DND-41 (cell line): ENCODE results near the gene LRRC8D.

Source experiments
- EZH2 ChIP-seq: IDR thresholded peaks from 3 replicates; pipeline ENCODE4 v1.6.1; 2012; ENCODE audit warnings: borderline replicate concordance, low read depth, mild to moderate bottlenecking, moderate library complexity, low read length, inconsistent platforms; ENCODE audit not compliant: severe bottlenecking
- TF ChIP-seq, protein P1 (sequence below): IDR thresholded peaks from 2 replicates; pipeline ENCODE4 v1.5.1; 2012; ENCODE audit warnings: borderline replicate concordance, low read length, moderate library complexity, mild to moderate bottlenecking; ENCODE audit not compliant: poor library complexity, severe bottlenecking; ENCODE audit errors: extremely low read depth

DNA sequence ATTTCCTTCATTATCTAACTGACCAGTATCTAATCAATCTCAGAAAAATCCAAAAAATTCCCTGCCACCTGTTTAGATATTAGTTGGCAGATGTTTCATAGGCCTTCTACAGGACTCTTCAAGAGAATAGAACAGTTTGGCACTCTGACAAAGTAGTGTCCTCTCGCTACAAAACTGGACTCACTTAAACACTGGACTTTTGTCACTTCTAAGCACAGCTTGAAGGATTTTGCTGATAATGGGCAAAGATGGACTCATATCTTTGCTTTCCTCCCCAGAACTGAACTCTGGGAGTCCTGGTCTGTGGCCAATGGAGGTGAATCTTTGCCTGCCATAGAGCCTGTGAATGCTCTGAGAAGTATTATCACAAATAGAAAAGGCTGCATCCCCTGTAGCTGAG, 115.9 kb downstream of the LRRC8D start:
- TF ChIP-seq, protein P1, sequence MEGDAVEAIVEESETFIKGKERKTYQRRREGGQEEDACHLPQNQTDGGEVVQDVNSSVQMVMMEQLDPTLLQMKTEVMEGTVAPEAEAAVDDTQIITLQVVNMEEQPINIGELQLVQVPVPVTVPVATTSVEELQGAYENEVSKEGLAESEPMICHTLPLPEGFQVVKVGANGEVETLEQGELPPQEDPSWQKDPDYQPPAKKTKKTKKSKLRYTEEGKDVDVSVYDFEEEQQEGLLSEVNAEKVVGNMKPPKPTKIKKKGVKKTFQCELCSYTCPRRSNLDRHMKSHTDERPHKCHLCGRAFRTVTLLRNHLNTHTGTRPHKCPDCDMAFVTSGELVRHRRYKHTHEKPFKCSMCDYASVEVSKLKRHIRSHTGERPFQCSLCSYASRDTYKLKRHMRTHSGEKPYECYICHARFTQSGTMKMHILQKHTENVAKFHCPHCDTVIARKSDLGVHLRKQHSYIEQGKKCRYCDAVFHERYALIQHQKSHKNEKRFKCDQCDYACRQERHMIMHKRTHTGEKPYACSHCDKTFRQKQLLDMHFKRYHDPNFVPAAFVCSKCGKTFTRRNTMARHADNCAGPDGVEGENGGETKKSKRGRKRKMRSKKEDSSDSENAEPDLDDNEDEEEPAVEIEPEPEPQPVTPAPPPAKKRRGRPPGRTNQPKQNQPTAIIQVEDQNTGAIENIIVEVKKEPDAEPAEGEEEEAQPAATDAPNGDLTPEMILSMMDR: no peak
- TF ChIP-seq EZH2: no peak
